ENCODE results near the gene PRKAR1A.
A peak's percentile ranks its signal among the peaks of the same experiment; 100 is the strongest.
"Not testable (repeated sequence)": the region's sequence is repeated elsewhere in the genome, so short reads cannot be mapped to it uniquely, and the experiment has no call there.

PRKAR1A gene

DNA sequence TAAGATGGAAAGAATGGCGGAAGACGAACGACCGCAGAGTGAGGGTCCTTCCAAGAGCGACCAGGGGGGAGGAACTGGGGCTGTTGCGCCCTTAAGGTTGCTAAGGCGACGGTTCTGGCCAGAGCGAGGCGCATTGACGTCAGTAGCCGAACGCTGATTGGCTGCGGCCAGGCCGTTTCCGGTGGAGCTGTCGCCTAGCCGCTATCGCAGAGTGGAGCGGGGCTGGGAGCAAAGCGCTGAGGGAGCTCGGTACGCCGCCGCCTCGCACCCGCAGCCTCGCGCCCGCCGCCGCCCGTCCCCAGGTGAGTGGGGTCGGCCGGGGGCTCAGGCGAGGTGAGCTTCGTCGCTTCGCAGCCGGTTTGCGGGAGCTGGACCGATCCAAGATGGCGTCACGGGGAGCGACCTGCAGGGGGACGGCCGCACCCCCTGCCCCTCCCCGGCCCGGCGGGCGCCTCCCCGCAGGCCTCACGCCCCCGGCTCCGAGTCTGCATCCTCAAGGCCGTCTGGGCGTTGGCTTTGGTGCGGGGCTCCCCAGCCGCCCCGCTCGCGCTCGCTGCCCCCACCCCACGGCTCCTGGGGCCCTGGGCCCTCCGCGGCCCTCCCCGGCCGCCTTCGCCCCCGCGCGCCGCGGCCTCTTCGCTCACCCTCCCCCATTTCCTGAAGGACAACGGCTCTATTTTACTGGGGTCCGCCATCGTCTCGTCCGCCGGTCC is at the start of gene PRKAR1A:
PRKAR1A (plus strand) TSS at position 184 of the 713 bp plus-strand sequence. CDS start 2,970 bp downstream, outside the sequence.
- peak; percentile 95 for DNase-seq

DNA sequence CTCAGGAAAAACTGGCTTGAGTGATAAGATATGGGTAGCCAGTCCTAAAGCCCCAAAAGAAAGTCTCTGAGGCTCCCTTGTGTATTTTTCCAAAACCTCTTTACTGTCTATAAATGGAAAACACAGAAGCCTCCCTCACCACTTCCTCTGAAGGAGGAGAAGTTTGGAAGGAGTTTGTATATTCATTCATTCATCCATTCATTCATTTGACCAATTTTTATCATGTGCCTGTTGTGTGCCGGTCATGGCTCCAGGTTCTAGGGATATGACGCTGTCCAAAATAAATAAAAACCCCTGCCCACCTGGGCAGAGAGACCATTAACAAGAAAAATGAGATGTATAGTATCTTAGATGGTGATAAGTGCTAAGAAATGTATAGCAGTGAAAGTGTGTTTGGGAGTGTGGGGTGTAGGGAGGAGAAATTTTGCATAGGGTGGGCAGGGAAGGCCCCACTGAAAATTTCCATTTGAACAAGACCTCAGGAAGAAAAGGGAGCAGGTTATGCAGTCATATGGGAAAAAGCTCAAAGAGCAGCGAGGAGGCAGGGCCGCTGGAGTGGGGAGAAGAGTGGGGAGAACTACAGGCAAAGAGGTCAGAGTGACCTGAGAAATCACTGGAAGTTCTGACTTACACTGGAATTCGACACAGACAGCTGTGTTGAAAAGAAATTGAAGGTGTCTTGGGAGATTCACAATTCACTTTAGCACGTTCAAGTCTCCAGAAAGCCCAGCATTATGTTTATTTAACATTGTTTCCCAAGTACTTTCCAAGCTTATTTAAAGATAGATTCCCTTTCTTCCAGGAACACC is 48.8 kb upstream of the PRKAR1A start:
- no peak for DNase-seq

DNA sequence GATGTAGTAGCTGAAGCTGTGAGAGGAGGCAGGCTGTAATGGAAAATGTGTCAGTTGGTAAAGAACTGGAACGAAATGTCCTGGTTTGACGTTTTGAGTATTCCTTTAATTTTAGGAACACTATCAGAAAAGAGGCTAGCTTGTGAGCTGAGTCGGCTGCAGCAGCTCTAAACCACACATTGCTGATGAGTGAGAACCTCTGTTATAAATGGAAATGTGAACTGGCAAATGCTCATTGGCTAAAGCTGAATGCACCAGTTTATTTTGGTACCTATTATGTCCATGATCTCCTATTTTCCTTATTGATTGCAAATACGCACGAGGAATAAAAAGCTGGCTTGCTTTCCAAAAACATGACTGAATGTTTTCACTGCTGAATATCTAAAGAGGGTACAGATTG is 43.9 kb upstream of the PRKAR1A start:
- DNase-seq = no peak

DNA sequence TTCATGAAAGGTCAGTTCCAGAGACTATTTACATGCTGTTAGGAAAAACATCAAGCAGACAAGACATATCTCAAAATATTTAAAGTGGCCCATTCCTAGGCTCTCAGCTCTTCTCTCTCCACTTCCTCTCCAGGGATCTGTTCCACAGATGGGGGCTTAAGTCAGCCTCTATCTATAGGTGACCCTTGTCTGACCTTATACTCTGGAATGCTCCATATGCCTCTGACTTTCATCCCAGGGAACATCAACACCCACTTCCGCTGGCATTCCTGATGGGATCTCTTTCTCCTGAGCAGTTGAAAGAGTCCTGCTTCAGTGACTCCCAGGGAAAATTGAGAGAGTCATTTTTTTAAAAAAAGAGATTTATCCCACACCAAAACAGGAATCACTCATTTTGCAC is 43.4 kb upstream of the PRKAR1A start:
- no peak for DNase-seq

DNA sequence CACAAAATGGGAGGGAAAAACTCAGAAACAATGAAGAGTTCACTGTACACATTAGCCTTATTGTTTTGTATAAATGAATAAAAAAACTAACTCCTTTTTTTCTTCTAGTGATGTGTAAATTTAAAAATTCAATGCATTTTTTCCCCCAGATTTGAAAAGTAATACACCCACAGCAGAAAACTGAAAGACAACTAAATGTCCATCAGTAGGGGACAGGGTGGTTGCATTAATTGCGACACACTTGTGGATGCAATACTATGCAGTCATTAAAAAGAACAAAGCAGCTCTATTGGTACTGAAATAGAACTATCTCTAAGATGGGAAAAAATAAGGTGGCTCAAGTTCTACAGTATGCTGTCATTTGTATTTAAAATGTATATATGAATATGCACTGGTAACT is 41.3 kb upstream of the PRKAR1A start:
- DNase-seq = no peak

DNA sequence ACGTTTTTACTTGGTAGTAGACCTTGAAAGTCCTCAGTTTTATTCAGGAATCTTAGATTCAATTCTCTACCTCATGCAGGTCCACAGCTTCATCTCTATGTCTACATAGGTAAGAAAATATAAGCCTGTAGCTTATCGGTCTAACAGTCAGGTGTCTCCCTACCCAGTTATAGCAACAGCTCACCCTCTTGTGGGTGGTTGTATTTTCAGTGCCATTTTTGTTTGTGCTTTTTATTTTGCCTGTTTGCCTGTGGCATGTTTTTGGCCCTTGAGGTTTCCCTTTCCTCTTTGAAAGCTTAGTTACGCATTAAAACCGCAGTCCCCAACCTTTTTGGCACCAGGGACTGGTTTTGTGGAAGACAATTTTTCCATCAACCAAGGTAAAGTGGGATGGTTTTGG is 31.3 kb upstream of the PRKAR1A start:
- no peak for DNase-seq

DNA sequence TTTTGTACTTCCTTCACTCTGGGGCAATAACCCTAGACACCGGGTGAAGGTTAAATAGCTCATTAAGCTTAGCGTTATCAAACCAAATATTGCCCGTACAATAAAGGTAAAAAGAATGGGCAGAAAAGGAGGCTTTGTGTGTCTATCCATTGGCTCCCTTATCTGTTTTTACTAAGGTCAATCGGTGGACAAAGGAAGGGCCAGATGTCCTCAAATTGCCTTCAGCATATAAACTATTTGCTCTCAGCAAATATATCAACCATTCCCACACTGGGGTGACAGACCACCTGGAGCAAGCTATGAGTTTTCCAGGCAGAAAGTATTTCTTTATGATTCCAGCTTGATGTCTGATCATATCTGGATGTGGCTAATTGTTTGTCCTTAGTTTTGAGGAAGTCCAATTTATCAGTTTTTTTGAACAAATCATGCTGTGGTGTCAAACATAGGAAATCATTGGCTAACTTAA is 29.6 kb upstream of the PRKAR1A start:
- DNase-seq = no peak

DNA sequence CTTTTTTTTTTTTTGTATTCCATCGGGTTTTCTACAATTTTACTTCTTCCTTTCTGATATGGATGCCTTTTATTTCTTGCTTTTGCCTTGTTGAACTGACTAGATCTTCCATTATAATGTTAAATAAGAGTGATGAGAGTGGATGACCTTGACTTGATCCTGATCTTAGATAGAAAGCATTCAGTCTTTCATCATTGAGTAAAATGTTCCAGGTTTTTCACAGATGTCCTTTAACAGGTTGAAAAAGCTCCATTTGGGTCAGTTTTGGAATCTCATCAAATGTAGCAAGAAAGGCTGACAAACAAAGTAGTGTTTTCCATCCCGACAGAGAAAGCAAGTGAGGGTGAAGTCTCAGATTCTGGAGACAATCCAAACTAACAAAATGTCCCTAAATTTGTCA is 27.8 kb upstream of the PRKAR1A start:
- no peak for DNase-seq

DNA sequence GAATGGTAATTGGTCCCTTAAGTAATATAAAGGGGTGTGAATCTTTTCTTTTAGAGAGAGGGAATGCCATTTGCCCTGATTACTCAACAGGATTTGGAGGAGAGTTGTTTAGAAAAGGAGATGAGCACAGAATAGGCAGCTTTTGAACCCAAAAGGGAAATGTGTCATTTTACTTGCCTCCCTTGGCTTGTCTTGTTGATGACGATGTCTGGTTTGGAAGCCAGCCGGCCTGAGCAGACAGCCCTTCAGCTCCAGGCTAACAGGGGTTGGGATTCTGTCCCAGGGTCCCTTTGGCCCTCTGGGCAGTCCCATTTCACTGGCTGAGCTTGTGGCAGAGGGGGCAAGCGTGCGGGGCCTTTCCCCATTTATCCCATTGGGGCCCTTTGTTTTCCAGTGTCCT is 22.3 kb upstream of the PRKAR1A start:
- no peak for DNase-seq

DNA sequence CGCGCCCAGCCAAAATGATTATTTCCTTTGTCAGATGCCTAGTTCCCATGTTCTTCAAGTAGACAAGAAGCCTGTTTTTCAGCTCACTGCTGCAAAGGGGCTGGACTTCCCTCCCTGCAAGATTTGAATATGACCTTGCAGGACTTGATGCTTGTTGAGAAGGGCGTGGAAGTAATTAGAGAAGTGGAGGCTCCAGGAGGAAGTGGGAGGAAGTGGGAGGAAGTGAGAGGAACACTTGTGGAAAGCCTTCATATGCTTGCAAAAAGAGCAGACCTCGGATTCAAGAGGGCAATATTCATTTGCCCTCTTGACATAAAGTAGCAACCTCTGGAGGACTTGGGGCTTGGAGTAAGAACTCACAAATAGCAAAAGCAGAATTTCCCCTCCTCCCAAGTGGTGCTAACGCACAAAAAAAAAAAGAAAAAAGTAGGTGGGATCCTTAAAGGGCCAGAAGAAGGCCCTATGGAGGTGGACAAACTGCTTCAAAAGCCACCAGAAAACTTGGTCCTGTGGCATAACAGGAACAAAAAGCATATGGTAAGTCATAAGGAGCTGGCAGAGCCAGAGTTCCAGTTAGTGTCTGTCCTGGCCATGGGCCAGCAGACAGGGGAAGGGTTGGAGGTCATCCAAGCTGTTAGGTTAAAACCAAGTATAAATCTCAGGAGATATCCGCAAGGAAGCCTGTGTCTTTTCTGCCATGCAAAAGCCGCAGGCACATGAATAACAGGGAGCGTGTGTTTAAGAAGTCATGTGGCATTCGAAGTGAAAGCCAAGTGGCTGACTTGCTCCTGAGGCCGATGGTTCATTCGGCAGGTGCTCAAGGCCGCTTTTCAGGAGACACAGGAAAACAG is 20.6 kb upstream of the PRKAR1A start:
- DNase-seq = peak; percentile 49

DNA sequence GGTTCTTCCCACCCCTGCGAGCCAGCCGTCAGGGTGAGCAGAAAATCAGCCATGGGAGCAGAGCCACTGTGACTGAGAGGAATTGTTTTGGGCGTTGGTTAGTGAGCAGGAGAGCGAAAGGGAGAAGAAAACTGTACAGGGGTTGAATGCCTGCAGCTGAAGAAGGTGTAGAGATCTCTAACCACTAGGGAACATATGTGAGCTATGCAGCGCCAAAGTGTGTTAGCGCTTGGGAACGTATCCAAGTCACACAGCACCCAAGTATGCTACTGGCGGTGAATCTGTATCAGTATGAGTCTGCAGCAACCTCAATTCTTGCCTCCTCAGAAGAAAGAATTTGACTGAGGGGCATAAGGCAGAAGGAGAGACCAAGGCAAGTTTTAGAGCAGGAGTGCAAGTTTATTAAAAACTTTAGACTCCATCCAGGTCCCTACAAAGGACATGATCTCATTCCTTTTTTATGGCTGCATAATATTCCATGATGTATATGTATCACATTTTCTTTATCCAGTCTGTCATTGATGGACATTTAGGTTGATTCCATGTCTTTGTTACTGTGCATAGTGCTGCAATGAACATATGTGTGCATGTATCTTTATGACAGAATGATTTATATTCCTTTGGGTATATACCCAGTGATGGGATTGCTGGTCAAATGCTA is 19.7 kb upstream of the PRKAR1A start:
- not testable (repeated sequence) for DNase-seq

DNA sequence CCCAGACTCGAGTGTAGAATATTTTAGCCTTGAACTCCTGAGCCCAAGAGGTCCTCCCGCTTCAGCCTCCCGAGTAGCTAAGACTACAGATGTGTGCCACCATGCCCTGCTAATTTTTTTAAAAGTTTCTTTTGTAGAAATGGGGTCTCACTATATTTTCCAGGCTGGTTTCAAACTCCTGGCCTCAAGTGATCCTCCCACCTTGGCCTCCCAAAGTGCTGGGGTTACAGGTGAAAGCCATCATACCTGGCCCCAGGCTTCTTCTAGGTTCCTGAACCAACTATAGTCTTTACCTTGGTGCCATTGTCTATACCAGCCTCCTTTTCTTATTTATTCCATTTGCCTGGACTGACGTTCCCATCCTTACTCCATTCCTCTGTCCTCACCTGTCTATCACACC is 17.1 kb upstream of the PRKAR1A start:
- DNase-seq = no peak

DNA sequence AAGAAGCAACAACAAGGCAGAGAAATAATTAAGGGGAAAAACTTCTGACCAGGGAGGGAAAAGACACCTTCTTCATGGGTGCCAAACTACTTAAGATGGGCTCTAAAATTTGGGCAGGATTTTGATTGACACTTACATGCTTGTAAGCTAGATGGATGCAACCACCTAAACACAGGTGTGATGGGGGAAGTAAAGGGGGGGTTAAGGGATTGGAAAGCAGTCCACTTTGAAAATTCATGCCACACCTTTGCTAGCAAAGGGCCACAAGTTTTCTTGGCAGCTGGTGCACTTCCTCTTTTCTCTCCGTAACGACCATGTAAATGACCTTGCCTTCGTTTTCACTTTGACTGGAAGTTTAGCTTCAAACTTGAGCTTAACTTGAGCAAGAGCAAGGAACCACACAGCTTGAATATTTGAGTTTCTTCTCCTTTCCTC is 14.3 kb upstream of the PRKAR1A start:
- DNase-seq = peak; percentile 57

DNA sequence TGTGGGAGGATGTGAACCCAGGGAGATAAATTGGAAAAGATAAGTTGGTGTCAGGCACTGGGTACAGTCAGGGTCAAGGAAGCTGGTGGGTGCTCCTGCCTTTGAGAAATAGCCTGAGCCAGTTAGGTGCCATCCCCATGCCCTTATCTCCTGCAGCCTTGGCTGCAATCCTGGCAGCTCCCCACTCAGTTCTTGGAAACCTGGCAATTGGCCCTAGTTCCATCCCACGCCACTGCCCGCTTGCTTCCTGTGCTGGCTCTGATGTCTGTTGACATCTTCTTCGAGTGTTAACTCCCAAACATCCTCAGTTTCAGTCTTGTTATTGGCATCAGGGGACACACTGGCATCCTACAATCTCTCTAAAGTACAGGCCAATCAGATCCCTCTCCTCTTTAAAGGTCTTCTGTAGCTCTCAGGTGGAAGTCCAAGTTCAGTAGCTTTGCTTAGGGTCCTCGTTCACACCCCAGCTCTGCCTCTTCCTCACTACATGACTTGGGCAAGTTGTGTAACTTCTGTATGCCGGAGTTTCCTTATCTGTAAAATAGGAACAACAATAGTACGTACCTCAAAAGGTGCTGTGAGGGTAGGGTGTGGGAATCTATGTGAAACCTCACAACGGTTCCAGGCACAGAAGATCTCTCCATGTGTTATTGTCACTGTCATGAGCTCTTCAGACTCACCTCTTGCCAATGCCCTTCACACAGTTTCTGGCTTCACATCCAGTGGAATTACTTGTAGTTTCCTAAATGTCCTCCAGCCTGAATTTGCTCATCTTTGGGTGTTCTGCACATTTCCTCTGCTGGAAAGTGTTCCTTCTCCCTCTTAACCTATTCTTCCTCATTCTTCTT is 13.5 kb upstream of the PRKAR1A start:
- no peak for DNase-seq

DNA sequence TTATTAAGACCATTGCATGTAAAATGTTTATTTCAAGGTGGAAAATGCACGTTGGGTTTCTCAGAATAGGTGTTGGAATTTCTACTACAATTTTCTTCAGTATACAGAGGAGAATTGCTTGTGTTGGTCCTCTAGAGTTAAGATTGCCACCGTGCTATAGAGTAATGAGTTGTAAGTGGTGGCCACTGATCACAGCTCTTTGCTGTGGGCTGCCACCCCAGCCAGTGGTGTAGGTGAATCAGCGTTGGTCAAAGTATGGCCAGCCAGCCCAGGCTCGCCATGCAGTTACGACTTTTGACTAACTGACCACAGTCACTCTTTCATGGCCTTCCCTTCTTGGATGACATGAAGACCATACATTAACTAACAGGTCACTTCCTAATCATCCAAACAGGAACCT is 12.6 kb upstream of the PRKAR1A start:
- DNase-seq = no peak

DNA sequence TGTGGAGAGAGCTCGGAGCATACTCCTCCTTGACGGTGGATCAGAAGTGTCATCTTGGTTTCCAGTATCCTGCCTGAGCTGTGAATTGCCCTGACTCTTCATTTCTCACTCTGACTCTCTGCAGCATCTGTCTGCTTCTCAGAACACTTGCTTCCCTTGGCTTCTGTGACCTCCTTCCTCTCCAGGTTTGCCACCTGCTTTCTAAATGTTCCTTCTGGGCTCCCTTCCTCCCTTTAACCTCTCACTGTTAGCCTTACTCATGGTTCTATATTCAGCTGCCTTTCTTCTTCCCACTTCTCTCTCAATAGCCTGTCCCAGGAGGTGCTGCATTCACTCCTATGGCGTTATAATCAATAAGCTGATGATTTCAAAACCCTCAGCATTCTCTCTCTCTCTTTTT is 11.2 kb upstream of the PRKAR1A start:
- DNase-seq = no peak

DNA sequence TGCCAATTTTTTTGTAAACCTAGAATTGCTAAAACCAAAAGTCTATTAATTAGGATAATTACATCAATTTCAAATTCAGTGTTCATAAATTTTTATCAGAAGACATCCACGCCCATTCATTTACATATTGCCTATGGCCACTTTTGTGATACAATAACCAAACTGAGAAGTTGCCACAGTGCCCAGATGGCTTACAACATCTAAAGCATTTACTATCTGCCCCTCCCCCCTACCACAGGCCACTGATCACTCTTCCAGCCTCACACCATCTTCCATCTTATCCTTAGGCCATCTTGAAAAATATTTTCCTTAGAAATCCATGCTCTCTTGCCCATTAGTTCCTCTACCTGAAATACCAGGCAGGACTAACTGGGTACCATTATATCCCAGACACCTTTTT is 6.3 kb upstream of the PRKAR1A start:
- DNase-seq = no peak

DNA sequence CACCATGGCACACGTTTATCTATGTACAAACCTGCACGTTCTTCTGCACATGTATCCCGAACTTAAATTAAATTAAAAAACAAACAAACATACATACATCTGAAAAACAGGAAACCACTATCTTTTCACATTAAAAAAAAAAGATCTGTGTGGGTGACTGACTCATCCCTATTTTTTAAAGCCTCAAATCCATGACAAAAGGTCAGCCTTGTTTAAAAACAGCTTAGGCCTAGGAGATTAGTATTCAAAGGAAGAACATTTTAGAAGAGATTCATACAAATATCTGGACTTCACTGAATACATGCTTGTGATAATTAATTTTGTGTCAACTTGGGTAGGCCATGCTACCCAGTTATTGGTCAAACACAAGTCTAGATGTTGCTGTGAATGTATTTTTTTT is 4.7 kb upstream of the PRKAR1A start:
- DNase-seq = no peak

DNA sequence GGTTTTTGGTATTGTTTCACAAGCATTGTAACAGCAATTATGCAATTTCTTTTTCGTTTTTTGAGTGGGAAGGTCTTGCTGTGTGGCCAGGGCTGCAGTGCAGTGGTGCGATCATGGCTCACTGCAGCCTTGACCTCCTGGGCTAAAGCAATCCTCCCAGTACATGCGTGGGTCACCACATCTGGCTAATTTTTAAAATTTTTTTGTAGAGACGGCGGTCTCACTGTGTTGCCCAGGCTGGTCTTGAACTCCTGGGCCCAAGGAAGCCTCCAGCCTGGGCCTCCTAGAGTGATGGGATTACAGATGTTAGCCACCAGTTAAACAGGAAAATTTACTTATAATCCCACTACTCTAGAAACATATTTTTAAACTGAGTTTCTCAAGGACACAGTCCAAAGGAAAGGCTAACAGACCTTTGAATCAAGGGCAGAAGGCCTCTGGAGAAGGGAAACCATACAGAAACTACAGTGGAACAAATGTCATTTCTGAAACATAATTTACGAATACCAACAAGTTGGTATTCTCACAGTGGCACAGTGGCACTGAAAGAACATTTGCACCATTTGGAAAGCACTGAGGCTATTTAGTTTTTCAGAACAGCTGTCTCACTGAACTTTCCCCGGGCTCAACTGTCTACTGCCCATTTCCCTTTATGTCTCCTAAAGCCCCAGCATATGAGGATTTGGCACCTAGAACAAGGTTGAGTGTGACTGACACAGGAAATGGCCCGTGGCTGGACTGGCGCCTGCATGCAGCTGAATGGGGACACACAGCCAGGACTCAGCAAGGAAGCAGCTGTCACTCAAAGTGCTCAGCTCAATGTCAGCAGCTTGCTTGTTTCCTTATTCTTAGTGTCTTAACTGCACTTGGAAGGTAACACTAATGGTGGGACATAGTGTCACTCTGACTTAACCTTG is 2.8 kb upstream of the PRKAR1A start:
- DNase-seq = peak; percentile 28

DNA sequence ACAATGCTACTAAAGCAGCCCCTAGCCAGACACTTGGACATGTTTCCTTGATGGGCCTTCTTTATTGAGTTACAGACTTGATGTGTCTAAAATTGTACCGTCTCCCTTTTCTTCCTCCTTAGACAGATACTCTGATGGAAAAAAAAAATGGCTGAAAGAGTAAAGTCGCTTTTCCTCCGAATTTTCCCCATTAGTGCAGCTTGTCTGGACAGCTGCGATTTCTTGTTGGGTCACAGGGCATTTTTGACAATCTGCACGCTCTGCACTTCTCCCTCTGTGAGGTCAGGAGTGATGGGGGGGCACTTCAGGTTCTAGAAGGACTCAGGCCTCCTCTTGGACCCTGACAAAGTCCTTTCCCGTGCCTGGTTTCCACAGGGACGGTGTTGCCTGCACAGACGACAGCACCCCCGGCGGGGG is 968 bp upstream of the PRKAR1A start:
- no peak for DNase-seq

All from CD4-positive, alpha-beta T cell treated with Interferon gamma for 1 hour (primary cell).